ENCODE measurements around the gene ERBB4.

- TF ChIP-seq CTCF (IDR thresholded peaks at IDR 0.05; ENCODE audit: insufficient read depth, low read depth, low read length) = no peak
- no peak for TF ChIP-seq EZH2 (IDR thresholded peaks at IDR 0.05; ENCODE audit: insufficient read depth, low read length)
Observed at GRCh38 chr2:211955648-211956047, 583.0 kb downstream of the ERBB4 start.

All from astrocyte (in vitro differentiated cells and primary cell).